T-helper 2 cell (primary cell): ENCODE measurements around the gene MTERF1.
"Not testable (repeated sequence)": the region's sequence is repeated elsewhere in the genome, so short reads cannot be mapped to it uniquely, and the experiment has no call there.

ENCODE experiments used
- DNase-seq, 5 experiments: peaks; one replicate each; pipeline versions ENCODE4 v3.0.0 to v3.0.0-alpha.2; 2012 to 2022
- total RNA-seq, 2 donors: gene quantifications; one replicate each; lab custom pipeline; 2026; lab: John Stamatoyannopoulos, UW

The MTERF1 gene, protein sequence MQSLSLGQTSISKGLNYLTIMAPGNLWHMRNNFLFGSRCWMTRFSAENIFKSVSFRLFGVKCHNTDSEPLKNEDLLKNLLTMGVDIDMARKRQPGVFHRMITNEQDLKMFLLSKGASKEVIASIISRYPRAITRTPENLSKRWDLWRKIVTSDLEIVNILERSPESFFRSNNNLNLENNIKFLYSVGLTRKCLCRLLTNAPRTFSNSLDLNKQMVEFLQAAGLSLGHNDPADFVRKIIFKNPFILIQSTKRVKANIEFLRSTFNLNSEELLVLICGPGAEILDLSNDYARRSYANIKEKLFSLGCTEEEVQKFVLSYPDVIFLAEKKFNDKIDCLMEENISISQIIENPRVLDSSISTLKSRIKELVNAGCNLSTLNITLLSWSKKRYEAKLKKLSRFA
- total RNA-seq: 6.5 to 17.2 reads per million in 2 donors

DNA sequence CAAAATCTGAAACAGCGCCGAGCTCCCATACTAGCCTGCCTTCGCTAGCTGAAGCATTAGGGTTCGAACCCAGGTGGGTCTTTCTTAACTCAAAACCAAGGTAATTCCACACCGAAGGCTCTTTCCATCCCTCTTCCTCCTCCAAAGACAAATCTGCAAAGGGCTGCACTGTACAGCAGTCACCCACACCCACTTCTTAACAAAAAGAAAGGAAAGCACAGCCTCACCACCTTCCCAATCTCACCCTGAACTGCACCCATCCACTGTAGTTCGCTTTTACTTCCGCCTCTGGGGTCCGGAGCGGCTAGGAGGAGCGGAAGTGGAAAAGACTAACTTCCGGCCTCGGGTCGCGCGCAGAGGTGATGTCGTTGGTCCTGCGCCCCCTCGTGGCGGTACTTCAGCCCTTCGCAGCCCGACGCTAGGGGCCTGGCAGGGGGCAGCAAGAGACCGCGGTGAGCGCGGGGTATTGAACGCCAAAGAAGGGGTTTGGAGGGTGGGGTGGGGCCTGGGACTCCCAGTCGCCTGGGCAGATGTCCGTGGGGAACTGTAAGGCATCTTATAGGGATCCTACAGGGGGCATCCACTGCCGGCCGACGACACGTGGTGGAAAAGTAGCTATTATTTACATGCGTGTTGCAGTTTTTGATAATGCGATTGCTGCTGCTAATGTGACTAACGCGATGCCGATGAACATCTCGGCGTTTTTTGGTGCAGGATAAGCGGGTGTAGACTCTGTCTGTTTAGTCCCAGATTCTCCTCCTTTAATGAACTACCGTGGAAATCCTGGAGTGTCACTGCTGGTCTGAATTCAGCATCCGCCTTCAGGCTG is at the start of gene MTERF1:
MTERF1 (minus strand) TSS at position 290 of the 829 bp plus-strand sequence. CDS start 619 bp downstream, outside the sequence.
- peak; percentile 82 to 96 (median 89) for DNase-seq

DNA sequence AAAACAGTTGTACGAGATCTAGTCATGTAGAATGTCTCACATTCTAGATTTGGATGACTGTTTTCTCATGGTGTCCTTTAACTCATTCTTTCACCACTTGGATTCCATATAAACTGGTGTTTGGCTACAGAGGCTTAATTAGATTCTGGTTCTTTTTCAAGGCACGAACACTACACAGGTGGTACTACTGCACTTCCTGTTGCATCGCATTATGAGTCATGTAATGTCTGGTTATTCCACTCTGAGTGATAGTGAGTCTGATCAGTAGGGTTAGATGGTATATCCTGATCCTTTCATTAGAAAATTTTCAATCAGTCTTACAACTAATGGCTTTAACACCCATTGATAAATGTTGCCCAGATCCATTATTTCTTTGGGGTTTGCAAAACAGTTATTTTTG is 49.0 kb upstream of the MTERF1 start:
- peak in 1 of 5 experiments; percentile 53 for DNase-seq

DNA sequence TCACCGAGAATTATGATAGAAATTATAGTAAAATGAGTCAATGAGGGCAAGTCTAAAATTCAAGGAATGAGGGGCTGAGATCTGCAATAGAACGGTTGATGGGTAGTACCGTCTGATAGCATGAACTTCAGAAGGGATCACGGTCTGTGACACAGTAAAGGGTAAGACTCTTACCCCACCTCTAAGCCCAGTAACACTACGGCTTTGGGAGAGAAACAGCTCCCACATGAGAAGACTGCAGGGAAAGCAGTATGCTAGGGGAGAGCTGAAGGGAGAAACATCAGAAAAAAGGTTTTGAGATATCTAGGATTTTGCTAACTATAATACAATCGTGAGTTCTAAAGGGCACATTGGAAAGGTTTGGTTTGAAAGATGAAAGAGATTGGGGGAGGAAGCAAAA is 47.4 kb upstream of the MTERF1 start:
- no peak for DNase-seq

DNA sequence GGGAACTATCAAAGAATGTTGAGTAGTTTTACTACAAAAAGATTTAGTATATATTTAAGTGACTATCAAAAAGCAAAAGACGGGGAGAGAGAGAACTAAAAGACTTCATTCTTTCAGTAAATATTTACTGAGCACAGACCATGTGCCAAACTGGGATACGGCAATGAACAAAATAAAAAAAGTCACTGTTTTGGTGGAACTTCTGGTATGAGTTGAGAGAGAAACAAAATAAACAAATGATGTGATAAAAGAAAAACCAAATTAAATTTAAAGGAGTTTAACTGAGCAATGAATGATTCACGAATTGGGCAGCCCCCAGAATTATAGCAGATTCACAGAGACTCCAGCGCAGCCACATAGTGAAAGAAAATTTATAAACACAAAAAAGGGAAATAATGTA is 42.4 kb upstream of the MTERF1 start:
- no peak for DNase-seq

DNA sequence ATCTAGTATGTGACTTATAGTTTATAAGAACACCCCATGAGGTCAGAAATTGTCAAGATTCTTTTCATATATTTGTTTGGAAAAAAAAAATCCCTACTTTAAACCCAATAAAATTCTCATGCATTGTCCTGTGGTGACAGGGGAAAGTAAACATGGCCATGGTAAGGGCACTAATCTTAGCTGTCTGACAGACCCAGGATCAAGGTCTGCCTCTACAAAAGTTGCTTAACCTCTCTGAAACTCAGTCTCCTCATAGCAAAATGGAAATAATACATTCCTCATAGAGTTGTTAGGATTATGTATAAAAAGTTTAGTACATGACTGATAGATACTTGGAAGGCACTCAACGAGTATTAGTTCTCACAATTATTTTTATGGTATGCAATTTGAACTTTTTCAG is 37.9 kb upstream of the MTERF1 start:
- DNase-seq: no peak

DNA sequence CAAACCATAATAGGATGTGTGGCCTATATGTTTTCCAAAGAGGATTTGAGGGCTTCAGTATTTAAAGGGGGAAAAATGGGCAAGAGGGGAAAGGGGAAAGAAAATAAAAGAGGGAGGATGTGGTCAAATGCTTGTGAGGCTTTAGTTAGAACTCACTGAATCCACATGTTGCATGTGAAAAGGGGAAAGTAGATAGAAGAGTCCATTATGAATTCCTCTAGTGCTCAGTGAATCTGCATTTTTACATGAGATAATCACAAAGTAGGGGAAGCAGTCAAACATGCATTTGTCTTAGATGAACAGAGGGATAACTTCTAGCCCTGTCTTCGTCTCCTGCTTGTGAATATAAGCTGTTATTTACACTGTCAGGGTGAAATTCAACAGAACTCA is 35.5 kb upstream of the MTERF1 start:
- no peak for DNase-seq

DNA sequence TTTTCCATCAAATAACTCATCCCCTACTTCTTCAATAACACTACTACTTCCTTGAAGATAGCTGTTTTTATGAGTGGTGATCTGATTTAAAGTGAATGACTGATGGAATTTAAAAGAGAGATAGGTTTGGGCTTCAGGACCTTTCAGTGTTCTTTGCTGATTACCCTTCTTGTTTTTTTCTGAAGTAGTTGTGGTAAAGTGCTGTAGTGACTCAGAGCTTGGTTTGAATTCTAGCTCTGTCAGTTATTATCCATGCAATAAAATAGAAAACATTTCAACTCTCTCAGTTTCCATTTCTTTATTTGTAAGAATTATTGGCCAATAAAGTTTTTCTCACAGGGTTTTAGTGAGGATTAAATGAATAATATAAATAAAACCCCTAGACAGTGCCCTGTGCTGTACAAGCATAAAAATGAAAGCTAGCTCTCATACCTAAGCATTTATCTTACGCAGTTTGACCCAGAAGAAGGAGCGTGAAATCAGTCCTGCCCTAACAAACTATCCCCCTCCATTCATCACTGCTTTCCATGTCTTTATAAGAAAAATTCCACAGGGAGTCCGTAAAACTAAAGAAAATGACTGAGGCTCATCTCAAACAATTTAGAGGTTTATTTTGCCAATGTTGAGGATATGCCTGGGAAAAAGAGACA is 35.0 kb upstream of the MTERF1 start:
- no peak for DNase-seq

DNA sequence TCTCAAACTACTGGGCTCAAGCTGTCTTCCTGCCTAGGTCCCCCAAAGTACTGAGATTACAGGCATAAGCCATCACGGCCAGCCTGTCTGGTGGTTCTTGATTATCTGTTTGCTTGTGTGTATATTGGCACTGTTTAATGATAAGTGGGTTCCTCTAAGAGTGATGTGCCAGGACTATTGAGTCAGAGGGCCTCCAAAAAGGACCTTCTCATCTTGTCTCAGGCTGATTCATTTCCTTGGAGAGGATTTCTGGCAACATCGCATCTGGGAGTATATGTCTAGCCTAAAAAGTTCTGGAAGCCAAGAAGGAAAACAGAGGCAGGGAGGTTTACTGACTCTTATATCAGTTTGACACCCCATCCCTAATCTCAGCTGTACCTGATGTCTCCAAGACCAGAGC is 33.1 kb upstream of the MTERF1 start:
- no peak for DNase-seq

DNA sequence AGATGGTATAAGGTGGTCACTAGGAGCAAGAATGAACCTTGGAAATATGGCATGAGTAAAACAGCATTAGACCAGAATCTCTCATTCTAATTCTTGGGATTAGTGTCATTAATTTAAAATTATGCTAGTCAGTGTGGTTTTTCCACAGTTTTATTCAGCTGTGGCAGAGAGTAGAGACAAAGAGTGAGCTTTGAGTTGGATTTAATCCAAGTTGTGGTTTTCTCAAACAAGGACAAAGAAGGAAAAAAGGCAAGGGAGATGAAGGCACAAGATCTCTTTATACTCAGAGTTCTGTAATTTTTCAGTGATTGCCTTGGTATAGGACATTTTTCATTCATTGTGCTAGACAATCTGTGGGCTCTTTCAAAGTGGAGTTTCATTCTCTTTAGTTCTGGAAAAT is 32.0 kb upstream of the MTERF1 start:
- no peak for DNase-seq

DNA sequence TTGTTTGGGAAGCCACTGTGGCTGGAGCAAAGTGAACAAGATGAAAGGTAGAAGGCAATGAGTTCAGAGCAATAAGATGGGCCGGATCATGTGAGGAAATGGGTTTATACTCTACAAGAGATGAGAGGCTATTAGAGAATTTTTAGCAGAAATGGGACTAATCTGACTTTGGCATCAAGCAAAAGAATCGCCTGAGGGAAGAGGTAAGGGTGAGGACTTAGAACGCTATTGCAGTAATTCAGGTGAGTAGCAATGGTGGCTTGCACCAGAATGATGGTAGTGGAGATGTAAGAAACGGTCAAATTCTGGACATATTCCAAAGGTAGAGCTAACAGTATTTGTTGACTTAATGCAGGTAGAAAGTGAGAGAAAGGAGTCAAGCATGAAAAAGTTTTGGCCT is 30.6 kb upstream of the MTERF1 start:
- no peak for DNase-seq

DNA sequence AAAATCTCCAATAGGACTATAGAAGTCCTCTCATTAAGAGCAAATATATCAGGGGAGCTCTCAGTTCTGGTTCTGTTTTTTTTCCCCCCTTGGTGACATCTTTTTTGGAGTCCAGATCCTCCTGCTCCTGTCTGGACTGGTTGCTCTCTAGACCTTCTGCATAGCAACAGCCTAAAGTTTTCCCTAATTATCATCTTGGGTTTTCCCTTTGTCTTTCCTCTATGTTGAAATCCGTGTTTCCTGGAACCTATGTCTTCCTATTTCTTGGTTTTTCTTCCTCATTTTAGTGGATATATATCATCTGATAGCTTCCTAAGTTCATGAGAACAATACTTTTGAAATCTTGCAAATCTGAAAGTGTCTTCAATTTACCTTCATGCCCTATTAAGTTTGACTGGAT is 29.7 kb upstream of the MTERF1 start:
- DNase-seq: no peak

DNA sequence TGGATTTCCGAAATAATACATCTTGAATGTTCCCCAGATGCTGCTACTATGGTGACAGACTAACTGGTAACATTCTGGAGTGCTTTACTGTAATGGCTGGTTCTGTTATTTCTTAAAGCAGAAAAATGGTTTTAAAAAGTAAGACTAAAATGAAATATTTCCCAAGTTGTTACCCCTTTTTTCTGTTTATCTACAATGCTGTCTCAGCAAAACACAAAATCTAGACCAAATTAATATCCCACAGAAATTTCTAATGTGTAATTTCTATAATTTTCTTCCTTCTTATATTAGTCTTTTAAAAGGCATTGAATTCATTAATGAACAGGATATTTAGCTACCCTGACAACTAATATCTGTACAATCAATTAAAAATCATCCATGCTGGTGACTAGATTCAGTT is 19.1 kb upstream of the MTERF1 start:
- DNase-seq: no peak

DNA sequence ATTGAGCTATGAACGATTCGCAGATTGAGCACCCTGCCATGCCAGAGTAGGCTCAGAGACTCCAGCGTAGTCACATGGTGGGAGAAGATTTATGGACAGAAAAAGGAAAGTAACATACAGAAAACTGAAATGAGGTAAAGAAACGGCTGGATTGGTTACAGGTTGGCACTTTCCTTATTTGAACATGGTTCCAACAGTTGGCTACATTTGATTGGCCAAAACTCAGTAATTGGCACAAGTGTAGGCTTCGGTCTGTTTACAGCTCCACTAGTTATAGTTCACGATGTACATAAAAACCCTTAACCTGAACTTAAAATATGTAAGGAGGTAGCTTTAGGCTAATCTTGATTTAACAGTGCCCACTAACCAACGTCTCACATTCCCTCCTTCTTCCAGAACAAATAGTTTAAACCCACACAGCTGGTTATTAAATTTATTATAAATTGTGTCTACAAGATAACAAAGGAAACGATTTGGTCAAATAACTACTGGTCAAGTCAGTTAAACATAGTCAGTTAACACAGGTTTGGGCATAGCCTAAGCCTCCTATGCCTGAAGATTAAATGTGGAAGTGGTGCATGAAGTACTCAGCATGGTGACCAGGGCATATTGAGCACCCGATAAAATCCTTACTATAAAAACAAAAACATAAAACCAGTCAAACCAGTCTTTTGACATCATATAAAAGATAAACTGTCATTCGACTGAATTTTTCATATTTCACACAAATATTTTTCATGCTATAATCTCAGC is 17.9 kb upstream of the MTERF1 start:
- no peak for DNase-seq

DNA sequence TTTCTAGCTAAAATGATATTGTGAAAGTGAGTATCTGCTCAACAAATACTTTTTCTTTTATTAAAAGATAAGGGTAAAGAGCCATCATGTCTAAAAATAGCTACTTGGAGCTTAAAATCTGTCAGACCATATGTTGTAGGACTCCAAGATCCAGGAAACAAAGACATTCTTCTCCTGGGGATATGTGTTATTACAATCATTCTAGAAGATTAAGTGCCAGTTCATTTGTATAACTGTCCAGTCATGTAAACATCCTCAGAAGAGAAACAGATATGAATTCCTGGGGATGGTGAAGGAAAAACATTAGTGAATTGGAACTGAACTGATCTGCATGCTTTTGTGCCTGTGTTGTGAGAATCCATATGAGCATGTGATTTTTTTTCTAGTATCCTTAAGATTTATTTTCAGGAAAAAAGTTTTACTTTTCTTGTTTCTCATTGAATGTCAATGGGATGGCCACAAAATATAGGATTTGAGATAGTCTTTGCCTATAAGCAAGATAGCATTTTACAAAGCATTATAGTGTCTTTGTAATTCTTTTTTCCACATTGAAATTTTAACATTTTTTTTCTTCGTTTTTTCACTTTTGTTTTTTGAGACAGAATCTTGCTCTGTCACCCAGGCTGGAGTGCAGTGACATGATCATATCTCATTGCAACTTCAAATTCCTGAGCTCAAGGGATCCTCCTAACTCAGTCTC is 14.4 kb upstream of the MTERF1 start:
- DNase-seq: no peak

DNA sequence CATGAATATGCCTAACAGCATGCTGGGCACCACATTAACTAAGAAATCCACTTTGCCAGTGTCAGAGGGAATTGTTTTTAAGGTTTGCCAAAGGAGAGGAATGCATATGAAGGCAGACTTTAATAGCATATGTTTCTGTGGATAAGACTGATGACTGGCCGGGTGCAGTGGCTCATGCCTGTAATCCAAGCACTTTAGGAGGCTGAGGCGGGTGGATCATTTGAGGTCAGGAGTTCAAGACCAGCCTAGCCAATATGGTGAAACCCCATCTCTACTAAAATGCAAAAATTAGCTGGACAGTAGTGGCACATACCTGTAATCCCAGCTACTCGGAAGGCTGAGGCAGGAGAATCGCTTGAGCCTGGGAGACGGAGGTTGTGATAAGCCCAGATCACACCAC is 13.2 kb upstream of the MTERF1 start:
- not testable (repeated sequence) for DNase-seq

DNA sequence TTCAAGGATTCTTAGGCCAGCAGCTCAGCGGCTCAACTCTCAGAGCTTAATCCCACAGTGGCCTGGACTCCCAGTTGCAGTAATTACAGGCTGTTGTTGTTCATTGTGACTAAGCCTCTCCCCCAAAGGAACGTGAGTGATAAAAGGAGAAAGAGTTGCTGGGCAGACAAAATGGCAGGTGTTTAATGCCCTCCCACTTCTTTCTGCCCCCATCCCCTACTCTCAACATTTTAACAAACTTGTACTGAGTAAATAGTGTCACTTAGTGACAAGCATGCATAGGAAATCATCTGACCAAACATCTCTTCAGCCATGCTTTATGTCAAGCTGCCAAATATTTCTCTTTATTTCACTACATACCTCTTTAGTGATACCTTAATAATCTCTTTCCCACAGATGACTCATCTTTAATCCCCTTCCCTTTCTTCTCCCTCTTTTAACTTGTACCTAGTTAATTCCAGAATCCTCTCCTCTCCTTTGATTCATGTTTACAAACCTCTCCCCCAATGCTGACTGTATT is 12.4 kb upstream of the MTERF1 start:
- DNase-seq: no peak

DNA sequence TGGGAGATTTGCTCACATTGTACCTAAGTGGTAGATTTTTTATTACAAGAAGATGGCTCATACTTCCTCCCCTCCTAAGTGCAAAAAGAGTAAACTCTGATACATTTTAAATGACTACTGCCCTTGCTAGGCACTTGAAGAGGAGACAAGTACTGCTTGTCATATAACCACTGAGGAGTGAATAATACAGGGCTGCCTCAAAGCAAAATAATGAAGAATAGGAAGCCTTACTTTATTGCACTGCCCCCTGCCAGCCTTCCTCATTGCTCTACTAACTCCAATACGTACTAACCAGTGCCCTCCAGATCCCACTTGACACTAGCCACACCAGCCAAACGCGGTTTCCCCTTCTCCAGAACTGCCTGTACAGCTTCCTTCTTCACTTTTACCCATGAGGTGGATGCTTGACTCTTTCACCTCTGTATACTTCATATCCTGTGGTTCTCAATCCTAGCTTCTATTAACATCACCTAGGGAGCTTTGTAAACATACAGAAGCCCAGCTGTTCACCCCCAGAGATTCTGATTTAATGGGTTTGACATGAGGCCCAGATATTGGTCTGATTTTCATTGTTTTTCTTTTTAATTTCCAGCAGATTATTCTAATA is 11.7 kb upstream of the MTERF1 start:
- no peak for DNase-seq

DNA sequence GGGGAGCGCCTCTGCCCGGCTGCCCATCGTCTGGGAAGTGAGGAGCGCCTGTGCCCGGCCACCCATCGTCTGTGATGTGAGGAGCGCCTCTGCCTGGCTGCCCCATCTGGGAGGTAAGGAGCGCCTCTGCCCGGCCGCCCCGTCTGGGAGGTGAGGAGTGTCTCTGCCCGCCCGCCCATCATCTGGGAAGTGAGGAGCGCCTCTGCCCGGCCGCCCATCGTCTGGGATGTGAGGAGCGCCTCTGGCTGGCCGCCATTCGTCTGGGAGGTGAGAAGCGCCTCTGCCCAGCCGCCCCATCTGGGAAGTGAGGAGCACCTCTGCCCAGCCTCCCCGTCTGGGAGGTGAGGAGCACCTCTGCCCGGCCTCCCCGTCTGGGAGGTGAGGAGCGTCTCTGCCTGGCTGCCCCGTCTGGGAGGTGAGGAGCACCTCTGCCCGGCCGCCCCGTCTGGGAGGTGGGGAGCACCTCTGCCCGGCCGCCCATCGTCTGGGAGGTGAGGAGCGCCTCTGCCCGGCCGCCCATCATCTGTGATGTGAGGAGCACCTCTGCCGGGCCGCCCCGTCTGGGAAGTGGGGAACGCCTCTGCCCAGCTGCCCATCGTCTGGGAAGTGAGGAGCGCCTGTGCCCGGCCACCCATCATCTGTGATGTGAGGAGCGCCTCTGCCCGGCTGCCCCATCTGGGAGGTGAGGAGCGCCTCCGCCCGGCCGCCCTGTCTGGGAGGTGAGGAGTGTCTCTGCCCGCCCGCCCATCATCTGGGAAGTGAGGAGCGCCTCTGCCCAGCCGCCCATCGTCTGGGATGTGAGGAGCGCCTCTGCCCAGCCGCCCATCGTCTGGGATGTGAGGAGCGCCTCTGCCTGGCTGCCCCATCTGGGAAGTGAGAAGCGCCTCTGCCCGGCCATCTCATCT is 8.0 kb upstream of the MTERF1 start:
- DNase-seq: not testable (repeated sequence)

DNA sequence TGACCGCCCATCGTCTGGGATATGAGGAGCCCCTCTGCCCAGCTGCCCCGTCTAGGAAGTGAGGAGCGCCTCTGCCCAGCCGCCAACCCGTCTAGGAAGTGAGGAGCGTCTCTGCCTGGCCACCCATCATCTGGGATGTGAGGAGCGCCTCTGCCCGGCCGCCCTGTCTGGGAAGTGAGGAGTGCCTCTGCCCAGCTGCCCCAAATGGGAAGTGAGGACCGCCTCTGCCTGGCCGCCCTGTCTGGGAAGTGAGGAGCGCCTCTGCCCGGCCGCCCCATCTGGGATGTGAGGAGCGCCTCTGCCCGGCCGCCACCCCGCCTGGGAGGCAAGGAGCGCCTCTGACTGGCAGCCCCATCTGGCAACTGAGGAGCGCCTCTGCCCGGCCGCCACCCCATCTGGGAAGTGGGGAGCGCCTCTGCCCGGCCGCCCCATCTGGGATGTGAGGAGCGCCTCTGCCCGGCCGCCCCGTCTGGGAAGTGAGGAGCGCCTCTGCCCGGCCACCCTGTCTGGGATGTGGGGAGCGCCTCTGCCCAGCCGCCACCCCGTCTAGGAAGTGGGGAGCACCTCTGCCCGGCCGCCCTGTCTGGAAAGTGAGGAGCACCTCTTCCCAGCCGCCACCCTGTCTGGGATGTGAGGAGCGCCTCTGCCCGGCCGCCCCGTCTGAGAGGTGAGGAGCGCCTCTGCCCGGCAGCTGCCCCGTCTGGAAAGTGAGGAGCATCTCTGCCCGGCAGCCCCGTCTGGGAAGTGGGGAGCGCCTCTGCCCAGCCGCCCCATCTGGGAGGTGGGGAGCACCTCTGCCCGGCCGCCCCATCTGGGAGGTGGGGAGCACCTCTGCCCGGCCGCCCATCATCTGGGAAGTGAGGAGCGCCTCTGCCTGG is 7.1 kb upstream of the MTERF1 start:
- not testable (repeated sequence) for DNase-seq
